Neural progenitor cell (in vitro differentiated cells): Measurements from ENCODE around the gene SORT1. TPM values are rescaled to one million over a fixed set of nuclear protein-coding genes. Genes with fewer than 3 reads are reported as not detected.

Experiments used
- DNase-seq: peaks from one replicate; pipeline ENCODE4 v3.0.0-alpha.2; 2016; ENCODE audit warnings: low spot score
- H2AFZ ChIP-seq: fragments of 200-600 bp; sonication (generic); replicated peaks from 2 replicates; pipeline ENCODE4 v1.6.1; 2016; ENCODE audit warnings: antibody characterized with exemption
- H3F3A ChIP-seq: fragments of 200-600 bp; sonication (generic); 2 replicates; pipeline ENCODE4 v1.6.1; 2016; ENCODE audit warnings: antibody characterized with exemption, low read depth
- H3K27ac ChIP-seq: fragments of 200-600 bp; sonication (generic); 2 replicates; pipeline ENCODE4 v1.5.1; 2016; ENCODE audit warnings: mild to moderate bottlenecking
- H3K27me3 ChIP-seq: fragments of 200-600 bp; sonication (generic); 2 replicates; pipeline ENCODE4 v1.6.1; 2016; ENCODE audit warnings: mild to moderate bottlenecking, moderate library complexity
- H3K36me3 ChIP-seq: fragments of 200-600 bp; sonication (generic); 2 replicates; pipeline ENCODE4 v1.5.1; 2016
- H3K4me1 ChIP-seq: fragments of 200-600 bp; sonication (generic); 2 replicates; pipeline ENCODE4 v1.6.1; 2016; ENCODE audit warnings: mixed run types
- H3K4me2 ChIP-seq: fragments of 200-600 bp; sonication (generic); 2 replicates; pipeline ENCODE4 v1.6.1; 2016
- H3K4me3 ChIP-seq: fragments of 200-600 bp; sonication (generic); 2 replicates; pipeline ENCODE4 v1.5.1; 2016
- H3K79me2 ChIP-seq: fragments of 200-600 bp; sonication (generic); 2 replicates; pipeline ENCODE4 v1.6.1; 2016; ENCODE audit warnings: low read depth
- H3K9ac ChIP-seq: fragments of 200-600 bp; sonication (generic); 2 replicates; pipeline ENCODE4 v1.6.1; 2016
- H3K9me3 ChIP-seq: fragments of 200-600 bp; sonication (generic); 2 replicates; pipeline ENCODE4 v1.5.1; 2016; ENCODE audit warnings: low read depth
- H4K20me1 ChIP-seq: fragments of 200-600 bp; sonication (generic); 2 replicates; pipeline ENCODE4 v1.6.1; 2016; ENCODE audit warnings: low read depth
- H3K27ac Mint-ChIP-seq: 3 replicates; pipeline ENCODE4 v1.8.0; 2021; ENCODE audit warnings: mixed read lengths
- H3K27me3 Mint-ChIP-seq: 2 replicates; pipeline ENCODE4 v1.8.0; 2022; ENCODE audit warnings: low read depth, mild to moderate bottlenecking, inconsistent platforms, moderate library complexity, mixed read lengths; ENCODE audit not compliant: insufficient read depth
- H3K36me3 Mint-ChIP-seq: 3 replicates; pipeline ENCODE4 v1.8.0; 2021; ENCODE audit warnings: mixed read lengths
- H3K4me1 Mint-ChIP-seq: 3 replicates; pipeline ENCODE4 v1.8.0; 2021; ENCODE audit warnings: mixed read lengths
- H3K4me3 Mint-ChIP-seq: 3 replicates; pipeline ENCODE4 v1.8.0; 2021; ENCODE audit warnings: mild to moderate bottlenecking, moderate library complexity, mixed read lengths
- H3K9me3 Mint-ChIP-seq: 3 replicates; pipeline ENCODE4 v1.8.0; 2020; ENCODE audit warnings: mixed read lengths
- CTCF ChIP-seq: fragments of 200-600 bp; sonication (generic); IDR thresholded peaks from 2 replicates; pipeline ENCODE4 v1.5.1; 2017; ENCODE audit warnings: antibody characterized with exemption, mild to moderate bottlenecking
- EZH2 ChIP-seq: fragments of 200-600 bp; sonication (generic); IDR thresholded peaks from 2 replicates; pipeline ENCODE4 v1.6.1; 2017; ENCODE audit warnings: antibody characterized with exemption, mild to moderate bottlenecking, moderate library complexity
- EZH2phosphoT487 ChIP-seq: fragments of 200-600 bp; sonication (generic); IDR thresholded peaks from 2 replicates; pipeline ENCODE4 v1.6.1; 2017; ENCODE audit warnings: antibody characterized with exemption
- total RNA-seq: library from RNA; depleted of rRNA; stranded (reverse); fragments of >200 nt; gene quantifications from 2 replicates; pipeline ENCODE4 v1.2.3, GENCODE V29; 2015; ENCODE audit warnings: low replicate concordance

SORT1 gene
- total RNA-seq, 1 donor from 2014 or later, result 38.9 TPM

- H3K4me1 Mint-ChIP-seq, result peaks cover 28% of the 10 kb centered on the region
- no peak overlapping the region for H3K27ac ChIP-seq
- no peaks in the 10 kb centered on the region for H3K9me3 Mint-ChIP-seq
- H3K27ac Mint-ChIP-seq, result no peak overlapping the region
- H3K4me1 ChIP-seq, result peaks cover 16% of the 10 kb centered on the region
- no peak overlapping the region for H3K4me3 Mint-ChIP-seq
- peaks cover 100% of the 10 kb centered on the region for H3K79me2 ChIP-seq
- TF ChIP-seq CTCF, result no peak
- no peak for TF ChIP-seq EZH2phosphoT487
- no peak for TF ChIP-seq EZH2
- H3K9ac ChIP-seq, result no peak overlapping the region
- H3K4me2 ChIP-seq, result no peak overlapping the region
- no peaks in the 10 kb centered on the region for H3K9me3 ChIP-seq
- no peaks in the 10 kb centered on the region for H3K36me3 Mint-ChIP-seq
- no peak overlapping the region for H2AFZ ChIP-seq
- H3K27me3 ChIP-seq, result no peaks in the 10 kb centered on the region
- no peaks in the 10 kb centered on the region for H3K36me3 ChIP-seq
- no peak overlapping the region for H3K4me3 ChIP-seq
- no peak for DNase-seq
- H3F3A ChIP-seq, result peaks cover 22% of the 10 kb centered on the region
- H3K27me3 Mint-ChIP-seq, result no peaks in the 10 kb centered on the region
- H4K20me1 ChIP-seq, result peaks cover 42% of the 10 kb centered on the region
Measured at GRCh38 chr1:109388208-109388711, 9.5 kb downstream of the SORT1 start.

- Mint-ChIP-seq H3K4me1 (peaks cover 13% of the 10 kb centered on the region), H3K27ac (no peak overlapping the region), H3K36me3 (no peaks in the 10 kb centered on the region), H3K4me3 (no peak overlapping the region), H3K27me3 (no peaks in the 10 kb centered on the region), H3K9me3 (no peaks in the 10 kb centered on the region)
- Histone ChIP-seq H3K4me3 (no peak overlapping the region), H3F3A (peaks cover 18% of the 10 kb centered on the region), H3K4me2 (no peak overlapping the region), H3K36me3 (no peaks in the 10 kb centered on the region), H4K20me1 (peaks cover 30% of the 10 kb centered on the region), H2AFZ (no peak overlapping the region), H3K79me2 (peaks cover 100% of the 10 kb centered on the region), H3K9ac (no peak overlapping the region), H3K27ac (no peak overlapping the region), H3K9me3 (no peaks in the 10 kb centered on the region), H3K27me3 (no peaks in the 10 kb centered on the region), H3K4me1 (peaks cover 16% of the 10 kb centered on the region)
- TF ChIP-seq EZH2phosphoT487 (no peak), CTCF (no peak), EZH2 (no peak)
- DNase-seq, result no peak
Measured at GRCh38 chr1:109386054-109386717, 11.5 kb downstream of the SORT1 start.

GRCh38 chr1:109385417-109385816, 12.3 kb downstream of the SORT1 start:
- no peaks in the 10 kb centered on the region for H3K9me3 ChIP-seq
- Mint-ChIP-seq H3K27me3 (no peaks in the 10 kb centered on the region), H3K9me3 (no peaks in the 10 kb centered on the region), H3K36me3 (no peaks in the 10 kb centered on the region), H3K27ac (no peak overlapping the region), H3K4me1 (peaks cover 9% of the 10 kb centered on the region), H3K4me3 (no peak overlapping the region)
- H3F3A ChIP-seq, result peaks cover 18% of the 10 kb centered on the region
- no peaks in the 10 kb centered on the region for H3K36me3 ChIP-seq
- TF ChIP-seq EZH2, result no peak
- no peak for TF ChIP-seq CTCF
- no peak for TF ChIP-seq EZH2phosphoT487
- DNase-seq, result no peak
- H3K9ac ChIP-seq, result no peak overlapping the region
- no peak overlapping the region for H3K4me3 ChIP-seq
- H3K79me2 ChIP-seq, result peaks cover 100% of the 10 kb centered on the region
- no peak overlapping the region for H3K27ac ChIP-seq
- peaks cover 24% of the 10 kb centered on the region for H4K20me1 ChIP-seq
- no peaks in the 10 kb centered on the region for H3K27me3 ChIP-seq
- H3K4me1 ChIP-seq, result peaks cover 16% of the 10 kb centered on the region
- H3K4me2 ChIP-seq, result no peak overlapping the region
- no peak overlapping the region for H2AFZ ChIP-seq
